Erythroblast (primary cell): ENCODE data around the gene KCNIP4.

ENCODE experiments used
- GATA1 ChIP-seq: IDR thresholded peaks from 2 replicates; pipeline ENCODE4 v1.6.1; 2011; ENCODE audit warnings: low read depth, mild to moderate bottlenecking, control low read depth, low read length, moderate library complexity
- POLR2A ChIP-seq: IDR thresholded peaks from 2 replicates; pipeline ENCODE4 v1.6.1; 2011; ENCODE audit warnings: mild to moderate bottlenecking, low read length

GRCh38 chr4:21177871-21178270 lies 770.7 kb downstream of the KCNIP4 start:
- no peak for TF ChIP-seq POLR2A
- TF ChIP-seq GATA1: no peak
